ENCODE results near the gene NPEPL1.

Gene NPEPL1

GRCh38 chr20:58657986-58658385 is 34.6 kb upstream of the NPEPL1 start:
- no peak for ATAC-seq

GRCh38 chr20:58658760-58659159 is 33.8 kb upstream of the NPEPL1 start:
- ATAC-seq (no peak), DNase-seq (no peak)

More at GRCh38 chr20:58657986-58658385, 34.6 kb upstream of the NPEPL1 start:
- no peak for DNase-seq

DNA sequence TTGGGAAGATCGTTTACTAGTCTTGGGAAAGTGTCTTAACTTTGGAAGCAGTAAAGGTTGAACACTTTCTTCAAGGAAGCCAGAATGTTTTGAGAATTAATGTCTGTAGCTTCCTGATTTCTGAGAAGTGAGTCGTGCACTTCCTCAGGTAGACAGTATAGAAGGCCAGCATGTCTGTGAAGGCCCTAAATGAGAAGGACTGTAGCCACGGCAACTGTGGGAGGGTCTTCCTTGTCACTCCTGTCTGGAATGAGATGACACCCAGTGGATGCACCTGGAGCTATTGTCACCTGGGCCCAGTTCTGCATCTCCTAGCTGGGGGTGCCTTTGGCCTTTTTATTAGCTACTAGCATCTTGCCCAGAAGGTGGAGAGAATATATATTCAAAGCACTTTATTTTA is 32.8 kb upstream of the NPEPL1 start:
- no peak for ATAC-seq

DNA sequence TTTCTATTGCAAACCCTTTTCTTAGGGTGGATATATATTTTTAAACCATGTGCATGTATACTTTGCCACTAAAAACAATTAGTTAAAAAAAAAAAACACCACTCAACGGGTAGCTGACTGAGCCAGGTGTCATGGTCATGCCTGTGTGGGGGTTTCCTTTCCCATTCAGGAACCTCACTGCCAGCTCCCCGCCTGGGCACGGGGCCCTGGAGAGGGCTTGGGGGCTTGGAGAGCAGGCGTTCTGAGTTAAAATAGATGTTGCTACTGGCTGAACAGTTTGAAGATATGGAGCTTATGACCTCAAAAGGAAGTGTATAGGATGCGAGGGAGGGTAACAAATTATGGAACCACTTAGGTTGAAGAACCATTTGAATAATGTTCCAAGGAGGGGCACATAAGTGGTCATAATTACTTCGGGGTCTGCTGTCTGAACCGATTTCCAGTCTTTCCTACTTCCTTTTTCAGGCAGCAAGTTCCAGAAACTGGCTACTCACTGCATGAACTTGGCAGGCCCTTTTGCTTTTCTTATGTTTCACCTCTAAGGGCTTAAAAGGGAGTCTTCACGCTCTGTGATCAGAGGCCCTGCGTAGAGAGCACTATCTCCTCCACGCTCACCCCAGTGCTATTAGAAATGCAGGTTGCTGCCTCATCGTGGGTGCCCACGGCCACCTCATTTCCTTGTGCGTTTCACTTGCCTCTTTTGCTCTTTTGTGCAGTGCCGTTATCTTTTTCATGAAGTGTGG is 31.6 kb upstream of the NPEPL1 start:
- ATAC-seq (peak; percentile 70), DNase-seq (peak; percentile 24)

More for the DNA sequence above, 32.8 kb upstream of the NPEPL1 start:
- DNase-seq, result no peak

DNA sequence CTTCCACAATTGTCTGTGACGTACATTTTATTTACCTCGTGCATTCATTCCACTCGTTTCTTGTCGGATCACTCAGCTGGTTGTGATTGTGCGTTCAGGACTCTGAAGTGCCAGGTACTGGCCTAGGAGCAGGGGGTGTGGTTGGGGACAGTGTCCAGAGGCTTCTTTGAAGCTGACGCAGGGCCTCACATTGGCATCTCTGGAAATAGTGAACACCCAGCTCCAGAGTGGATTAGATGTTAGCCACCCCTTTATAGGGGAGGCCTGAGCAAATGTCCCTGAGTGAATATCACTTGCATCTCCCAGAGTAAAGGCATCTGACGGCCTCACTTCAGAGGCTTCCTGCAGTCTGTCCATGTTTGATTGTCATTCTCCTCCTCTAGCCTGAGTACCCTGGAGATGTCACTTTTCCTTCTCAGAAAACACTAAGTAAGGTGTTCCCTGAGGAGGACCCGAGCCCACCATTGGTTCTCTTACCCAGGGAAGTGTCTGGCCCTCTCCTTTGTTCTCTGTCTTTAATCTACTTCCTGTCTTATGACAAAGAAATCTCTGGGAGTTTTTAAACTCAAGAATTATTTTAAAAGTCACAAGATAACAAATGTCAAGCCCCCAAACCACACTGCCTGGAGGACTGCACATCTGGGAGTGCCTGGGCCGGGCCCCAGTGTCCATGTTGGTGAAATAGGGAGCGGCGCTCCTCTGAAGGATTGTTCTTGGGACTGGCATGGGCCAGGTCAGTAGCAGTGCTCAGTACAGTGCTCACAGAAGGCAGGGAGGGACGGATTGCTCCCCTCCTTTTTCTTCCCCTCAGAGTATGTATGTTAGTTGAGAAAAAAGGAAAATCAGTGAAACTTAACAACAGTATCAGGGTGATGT is 30.8 kb upstream of the NPEPL1 start:
- peak; percentile 19 for ATAC-seq
- no peak for DNase-seq

GRCh38 chr20:58664331-58664730 is 28.3 kb upstream of the NPEPL1 start:
- no peak for ATAC-seq

GRCh38 chr20:58664883-58665282 is 27.7 kb upstream of the NPEPL1 start:
- DNase-seq (no peak), ATAC-seq (no peak)

More at GRCh38 chr20:58664331-58664730, 28.3 kb upstream of the NPEPL1 start:
- DNase-seq, result no peak

GRCh38 chr20:58665606-58666005 is 27.0 kb upstream of the NPEPL1 start:
- DNase-seq, result no peak
- ATAC-seq, result no peak

GRCh38 chr20:58666702-58667101 is 25.9 kb upstream of the NPEPL1 start:
- DNase-seq (no peak), ATAC-seq (no peak)

DNA sequence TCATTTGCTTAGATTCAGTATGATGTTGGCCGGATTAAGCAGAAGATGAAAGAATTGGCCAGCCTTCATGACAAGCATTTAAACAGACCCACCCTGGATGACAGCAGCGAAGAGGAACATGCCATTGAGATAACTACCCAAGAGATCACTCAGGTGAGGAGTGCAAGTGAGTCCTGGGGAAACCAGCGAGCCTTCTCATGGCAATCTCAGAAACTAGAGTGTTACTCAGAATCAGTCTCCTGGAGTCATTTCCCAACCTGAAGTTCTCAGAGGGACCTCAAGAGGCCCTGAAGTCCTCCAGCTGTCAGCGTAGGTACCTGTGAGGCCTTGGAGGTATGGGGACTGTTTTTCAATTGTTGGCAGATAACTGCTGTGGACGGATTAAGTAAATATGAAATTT is 24.6 kb upstream of the NPEPL1 start:
- ATAC-seq, result no peak

GRCh38 chr20:58668901-58669286 is 23.7 kb upstream of the NPEPL1 start:
- DNase-seq (no peak), ATAC-seq (no peak)

More for the DNA sequence above, 24.6 kb upstream of the NPEPL1 start:
- DNase-seq, result no peak

DNA sequence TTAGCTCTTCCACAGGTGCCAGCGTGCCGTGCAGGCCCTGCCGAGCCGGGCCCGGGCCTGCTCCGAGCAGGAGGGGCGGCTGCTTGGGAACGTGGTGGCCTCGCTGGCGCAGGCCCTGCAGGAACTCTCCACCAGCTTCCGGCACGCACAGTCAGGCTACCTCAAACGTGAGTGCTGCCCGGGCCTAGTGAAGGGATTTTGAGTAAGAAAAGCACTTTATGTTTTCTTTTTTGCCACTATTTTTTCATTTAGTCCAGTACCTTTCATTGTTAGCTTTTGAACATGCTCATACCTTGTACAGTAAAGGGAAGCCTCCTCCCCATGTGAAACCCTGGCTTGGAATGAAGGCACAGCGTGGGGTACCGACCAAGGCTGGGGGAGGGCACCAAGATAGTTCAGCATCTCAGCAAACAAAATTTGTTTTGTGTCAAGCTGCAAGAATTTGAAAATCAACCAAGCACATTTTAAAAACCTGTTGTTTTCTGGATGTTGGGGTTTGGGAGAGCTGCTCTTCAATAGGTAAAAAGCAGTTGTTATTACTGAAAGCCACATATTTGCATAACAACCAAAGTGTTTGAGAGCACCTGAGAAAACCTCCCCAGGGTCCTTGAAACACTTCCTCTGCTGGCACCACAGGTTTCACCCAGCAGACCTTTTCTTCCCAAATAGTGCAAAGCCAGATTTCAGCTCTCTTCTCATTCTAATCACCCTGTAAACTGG is 23.2 kb upstream of the NPEPL1 start:
- no peak for ATAC-seq
- no peak for DNase-seq

GRCh38 chr20:58670102-58670501 is 22.5 kb upstream of the NPEPL1 start:
- DNase-seq (no peak), ATAC-seq (no peak)

- no peak for DNase-seq
- ATAC-seq, result no peak
Observed at GRCh38 chr20:58670659-58671058, 21.9 kb upstream of the NPEPL1 start.

DNA sequence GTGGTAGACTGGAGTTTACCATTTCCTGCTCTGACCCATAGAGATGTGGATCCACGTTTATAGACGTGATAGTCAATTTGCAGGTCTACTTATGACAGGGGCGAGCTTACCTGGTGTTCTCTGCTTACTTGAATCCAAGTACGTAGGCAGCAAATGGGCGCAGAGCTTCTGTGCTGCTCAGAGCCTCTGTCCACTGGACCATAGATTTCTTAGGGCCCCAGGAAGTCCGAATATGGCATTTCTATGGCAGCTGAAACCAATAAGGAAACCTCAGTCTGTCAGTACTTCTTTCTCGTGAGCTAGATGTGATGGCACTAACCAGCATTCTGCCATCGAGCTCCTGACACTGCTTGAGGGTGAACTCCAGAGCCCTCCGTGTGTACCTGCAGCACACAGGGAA is 19.5 kb upstream of the NPEPL1 start:
- ATAC-seq (no peak), DNase-seq (no peak)

DNA sequence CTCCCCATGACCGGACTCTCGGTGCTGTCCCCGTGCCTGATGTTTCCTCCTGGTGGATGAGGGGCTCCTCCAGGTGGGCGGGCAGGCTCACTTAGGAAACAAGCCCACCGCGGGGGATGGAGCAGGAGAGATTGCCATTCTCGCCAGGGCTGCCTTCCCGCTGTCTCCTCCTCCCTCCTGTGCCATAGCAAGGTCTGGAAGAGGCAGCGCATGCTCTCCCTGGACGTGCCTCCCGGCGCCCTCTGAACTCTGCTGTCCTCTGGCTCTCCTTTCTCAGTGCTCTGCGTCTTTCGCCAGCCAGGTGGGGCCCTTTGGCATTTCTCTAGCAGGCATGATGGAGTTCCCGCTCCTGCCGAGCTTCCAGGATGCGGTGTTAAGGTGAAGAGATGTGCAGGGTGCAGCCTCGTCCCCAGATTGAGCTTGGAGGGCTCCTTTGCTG is 17.4 kb upstream of the NPEPL1 start:
- DNase-seq (no peak), ATAC-seq (no peak)

GRCh38 chr20:58675641-58676040 is 17.0 kb upstream of the NPEPL1 start:
- DNase-seq (no peak), ATAC-seq (no peak)

- ATAC-seq (no peak), DNase-seq (no peak)
Observed at GRCh38 chr20:58676161-58676560, 16.4 kb upstream of the NPEPL1 start.

GRCh38 chr20:58677079-58677604 is 15.5 kb upstream of the NPEPL1 start:
- no peak for DNase-seq
- no peak for ATAC-seq

GRCh38 chr20:58677808-58678207 is 14.8 kb upstream of the NPEPL1 start:
- ATAC-seq (no peak), DNase-seq (no peak)

DNA sequence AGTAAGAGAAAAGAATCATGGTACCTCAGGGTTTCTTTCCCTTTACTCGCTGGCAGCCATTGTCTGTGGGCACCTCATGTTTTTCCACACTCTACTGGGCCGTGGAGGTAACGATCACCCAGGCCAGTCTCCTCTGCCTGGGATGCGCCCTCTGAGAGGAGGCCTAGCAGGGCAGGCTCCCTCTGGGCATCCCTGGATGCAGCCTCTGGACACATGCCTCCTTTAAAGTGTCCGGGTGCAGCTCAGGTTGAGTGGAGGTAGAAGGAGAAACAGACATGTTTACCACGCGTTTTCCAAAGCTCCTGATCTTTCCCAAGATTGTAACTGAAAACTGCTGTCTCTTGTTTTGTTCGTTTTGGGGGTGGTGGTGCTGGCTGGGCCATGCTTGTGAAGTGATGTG is 13.8 kb upstream of the NPEPL1 start:
- ATAC-seq (no peak), DNase-seq (no peak)

Measured in stimulated activated naive CD8-positive, alpha-beta T cell treated with anti-CD3 and anti-CD28 coated beads, Interleukin-15, Interleukin-2, amounts not matched to agents 100 U/mL and 50 U/mL, for 24 hours (primary cell).